ENCODE results near the gene KCNIP3.
"Not testable (repeated sequence)": the region's sequence is repeated elsewhere in the genome, so short reads cannot be mapped to it uniquely, and the experiment has no call there.

Gene KCNIP3

DNA sequence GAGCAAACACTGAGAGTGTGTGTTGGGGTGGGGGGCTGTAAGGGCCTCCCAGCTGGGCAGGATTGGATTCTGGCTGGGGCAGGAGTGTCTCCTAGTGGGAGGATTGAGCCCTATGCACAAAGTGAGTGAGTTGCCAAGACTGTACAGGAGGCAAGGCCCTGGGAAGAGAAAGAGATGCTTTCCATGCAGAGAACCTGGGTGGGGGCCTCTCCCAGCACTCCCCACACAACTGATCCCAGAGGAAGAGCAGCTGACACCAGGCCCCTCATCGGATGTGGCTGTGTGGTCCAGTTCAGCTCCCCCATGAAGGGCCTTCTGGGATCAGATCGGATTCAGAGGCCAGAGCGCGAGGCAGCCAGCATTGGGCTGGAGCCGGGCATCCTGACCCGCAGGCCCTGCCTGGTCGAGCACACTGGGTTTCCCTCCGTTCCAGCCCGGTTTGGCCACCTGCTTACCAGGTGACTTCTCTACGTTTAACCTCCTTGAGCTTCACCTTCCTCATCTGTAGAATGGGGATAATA, 56.0 kb downstream of the KCNIP3 start:
- H3K4me3 ChIP-seq (ENCODE audit: low read length), result no peak overlapping the region
- no peak for DNase-seq (ENCODE audit: low read depth)
- no peak for TF ChIP-seq CTCF (conservative IDR thresholded peaks at IDR 0.05; ENCODE audit: low read length)

- no peak for TF ChIP-seq CTCF (conservative IDR thresholded peaks at IDR 0.05; ENCODE audit: low read length)
Observed at GRCh38 chr2:95353613-95354468, 56.7 kb downstream of the KCNIP3 start.

GRCh38 chr2:95354469-95354901, 57.3 kb downstream of the KCNIP3 start:
- no peak for TF ChIP-seq CTCF (conservative IDR thresholded peaks at IDR 0.05; ENCODE audit: low read length)
- H3K4me3 ChIP-seq (ENCODE audit: low read length), result no peak overlapping the region
- no peak for DNase-seq (ENCODE audit: low read depth)

More at GRCh38 chr2:95353613-95354468, 56.7 kb downstream of the KCNIP3 start:
- DNase-seq (ENCODE audit: low read depth), result no peak
- H3K4me3 ChIP-seq (ENCODE audit: low read length), result no peak overlapping the region

GRCh38 chr2:95354925-95355324, 57.8 kb downstream of the KCNIP3 start:
- H3K4me3 ChIP-seq (ENCODE audit: low read length), result no peak overlapping the region
- no peak for TF ChIP-seq CTCF (conservative IDR thresholded peaks at IDR 0.05; ENCODE audit: low read length)
- no peak for DNase-seq (ENCODE audit: low read depth)

- H3K4me3 ChIP-seq (ENCODE audit: low read length); DNase-seq (ENCODE audit: low read depth): not testable (repeated sequence)
Observed at GRCh38 chr2:95355486-95355885, 58.3 kb downstream of the KCNIP3 start.

GRCh38 chr2:95356821-95357700, 59.9 kb downstream of the KCNIP3 start:
- no peak for DNase-seq (ENCODE audit: low read depth)
- no peak for TF ChIP-seq CTCF (conservative IDR thresholded peaks at IDR 0.05; ENCODE audit: low read length)
- H3K4me3 ChIP-seq (ENCODE audit: low read length), result no peak overlapping the region

- no peak for TF ChIP-seq CTCF (conservative IDR thresholded peaks at IDR 0.05; ENCODE audit: low read length)
- no peak overlapping the region for H3K4me3 ChIP-seq (ENCODE audit: low read length)
- DNase-seq (ENCODE audit: low read depth), result no peak
Observed at GRCh38 chr2:95357717-95358280, 60.7 kb downstream of the KCNIP3 start.

Data from AG10803 (cell line).